Sigmoid colon (tissue), 4 donors: Measurements from ENCODE around the gene ANGPTL3.

Source experiments
- CTCF ChIP-seq, 4 experiments: fragments of 450-650 bp in 3 of 4; fragments of 200-600 bp in 1 of 4; IDR thresholded peaks; one replicate each; pipeline ENCODE4 v1.5.1; 2016 to 2019; ENCODE audit warnings: antibody characterized with exemption in 4 of 4, mild to moderate bottlenecking in 3 of 4, moderate library complexity in 2 of 4
- POLR2A ChIP-seq, 2 donors: fragments of 450-650 bp; IDR thresholded peaks; one replicate each; pipeline ENCODE4 v1.6.1; 2016; ENCODE audit warnings: antibody characterized with exemption in 2 of 2, mild to moderate bottlenecking in 2 of 2, moderate library complexity in 2 of 2
- POLR2AphosphoS5 ChIP-seq, 4 donors: sonication (generic); formaldehyde crosslinking; IDR thresholded peaks; one replicate each; pipeline ENCODE4 v1.6.1; 2017; ENCODE audit warnings: antibody characterized with exemption in 4 of 4

GRCh38 chr1:62573675-62574074 is 23.6 kb upstream of the ANGPTL3 start:
- TF ChIP-seq CTCF (IDR thresholded peaks at IDR 0.05), result no peak
- TF ChIP-seq POLR2A (IDR thresholded peaks at IDR 0.05), result no peak
- TF ChIP-seq POLR2AphosphoS5 (IDR thresholded peaks at IDR 0.05), result no peak
